ENCODE results near the gene C4orf50.

Gene C4orf50

GRCh38 chr4:5894266-5894665 is 124.0 kb downstream of the C4orf50 start:
- in situ Hi-C loops (cut with MboI; ENCODE audit: low sequenced_read_pairs): no loop called here

DNA sequence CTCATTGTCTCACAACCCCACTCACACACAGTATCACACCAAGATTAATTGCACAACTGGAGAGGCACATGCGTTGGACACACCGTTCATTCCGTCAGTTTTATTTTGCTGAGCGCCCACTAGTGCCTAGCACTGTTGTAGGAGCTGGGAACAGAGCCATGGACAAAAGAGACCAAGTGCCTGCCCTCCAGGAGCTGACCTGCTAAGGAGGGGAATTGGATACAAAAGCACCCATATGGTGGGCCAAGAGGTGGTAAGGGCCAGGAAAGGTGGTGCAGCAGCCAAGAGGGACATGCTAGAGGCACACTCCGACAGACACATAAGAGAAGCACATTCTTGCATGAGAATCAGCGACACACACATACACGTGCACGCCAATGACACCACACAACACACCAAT is 124.6 kb downstream of the C4orf50 start:
- in situ Hi-C loops (cut with MboI; ENCODE audit: low sequenced_read_pairs): no loop called here

DNA sequence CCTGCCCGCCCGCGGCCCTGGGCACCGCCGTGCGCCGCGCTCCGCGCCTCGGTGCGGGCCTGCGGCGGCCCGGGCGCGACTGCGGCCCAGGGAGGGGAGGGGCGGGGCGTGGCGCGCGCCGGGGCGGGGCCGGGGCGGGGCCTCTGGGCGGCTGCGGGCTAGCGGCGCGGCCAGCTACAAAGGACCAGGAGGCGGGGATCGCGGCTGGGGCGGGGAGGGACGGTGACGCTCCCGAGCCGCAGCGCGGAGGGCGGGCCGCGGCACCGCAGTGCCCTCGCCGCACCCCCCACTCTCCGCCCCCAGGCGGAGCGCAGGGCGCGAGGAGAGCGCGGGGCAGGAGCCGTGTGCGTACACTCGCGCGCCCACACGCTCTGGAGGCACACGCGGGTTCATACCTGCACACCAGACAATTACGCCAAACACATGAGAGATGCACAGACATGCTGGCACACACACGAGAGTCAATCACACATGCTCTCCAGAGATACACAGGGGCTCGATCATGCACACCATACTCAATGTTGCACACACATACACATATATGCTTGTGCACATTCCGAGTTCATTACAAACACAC is 125.1 kb downstream of the C4orf50 start, which contains the start of gene CRMP1:
CRMP1 (minus strand) TSS at position 83 of the 577 bp plus-strand sequence. CDS start 117 bp downstream, outside the sequence.
- in situ Hi-C loops (cut with MboI; ENCODE audit: low sequenced_read_pairs): no loop called here

- in situ Hi-C loops (cut with MboI; ENCODE audit: low sequenced_read_pairs): no loop called here
Observed at GRCh38 chr4:5892323-5893003, 125.8 kb downstream of the C4orf50 start.

DNA sequence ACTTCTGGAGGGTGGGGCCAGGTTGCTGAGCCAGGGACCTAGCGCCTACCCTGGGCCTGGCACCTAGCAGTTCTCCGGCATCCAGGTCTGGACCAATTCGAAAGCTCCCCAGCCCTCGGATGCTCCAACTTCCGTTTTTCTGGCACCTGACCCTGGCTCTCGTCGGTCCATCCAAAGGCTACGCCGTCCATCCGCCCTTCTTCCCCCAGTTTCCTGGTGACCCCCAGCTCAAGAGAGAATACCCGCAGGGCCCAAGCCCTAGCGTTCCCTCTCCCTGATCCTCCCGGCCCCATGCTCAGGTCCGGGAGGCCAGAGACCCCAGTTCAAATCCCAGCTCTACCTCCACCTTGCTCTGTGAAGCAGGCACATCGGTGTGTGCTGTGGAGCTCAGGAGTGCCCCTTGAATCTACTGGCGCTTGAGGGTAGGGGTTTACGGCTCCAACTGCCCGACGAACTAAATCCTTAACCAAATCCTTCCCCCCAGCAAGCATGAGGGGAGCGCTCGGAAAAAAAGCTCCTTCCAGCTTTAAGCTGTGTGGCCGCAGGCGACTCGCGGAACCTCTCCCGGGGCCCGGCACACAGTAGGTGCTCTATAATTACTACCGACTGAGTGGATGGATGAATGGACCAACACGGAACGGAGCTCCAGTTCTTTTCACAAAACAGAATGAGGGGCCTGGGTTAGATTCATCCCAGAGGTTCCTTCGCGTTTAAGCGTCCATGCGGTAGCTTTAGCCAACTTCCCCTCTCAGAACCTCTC is 126.5 kb downstream of the C4orf50 start:
- in situ Hi-C loops (cut with MboI; ENCODE audit: low sequenced_read_pairs): no loop called here

DNA sequence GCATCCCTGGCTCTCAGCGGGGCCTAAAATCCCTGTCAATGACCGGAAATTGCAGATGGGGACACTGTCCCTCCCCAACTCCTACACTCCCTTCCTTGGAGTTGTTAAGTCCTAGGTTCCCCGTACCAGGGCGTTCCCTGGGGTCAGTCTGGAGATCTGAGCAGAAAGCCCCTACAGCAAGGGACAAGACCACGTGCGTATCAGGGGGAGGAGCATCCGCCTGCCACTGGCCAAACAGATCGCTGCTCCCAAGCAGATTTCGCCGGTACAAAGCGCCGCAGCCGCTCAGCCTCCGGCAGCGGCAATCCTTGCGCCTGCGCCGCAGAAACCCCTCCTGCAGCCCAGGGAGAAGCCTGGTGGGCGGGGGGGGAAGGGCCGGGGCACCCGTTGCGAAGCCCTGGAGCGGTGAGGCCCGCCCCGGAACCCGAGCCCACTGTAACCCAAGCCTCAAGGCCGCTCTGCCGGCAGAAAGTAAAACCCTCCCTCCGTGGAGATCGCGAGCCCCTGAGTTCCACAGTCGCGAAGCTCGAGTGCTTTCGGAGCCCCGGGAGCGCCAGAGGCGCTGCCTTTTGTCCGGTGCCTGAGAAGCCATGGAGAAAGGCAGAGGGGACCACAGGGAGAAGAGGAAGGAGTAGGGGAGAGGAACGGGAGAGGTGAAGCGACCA is 128.0 kb downstream of the C4orf50 start:
- in situ Hi-C loops (cut with MboI; ENCODE audit: low sequenced_read_pairs): no loop called here

DNA sequence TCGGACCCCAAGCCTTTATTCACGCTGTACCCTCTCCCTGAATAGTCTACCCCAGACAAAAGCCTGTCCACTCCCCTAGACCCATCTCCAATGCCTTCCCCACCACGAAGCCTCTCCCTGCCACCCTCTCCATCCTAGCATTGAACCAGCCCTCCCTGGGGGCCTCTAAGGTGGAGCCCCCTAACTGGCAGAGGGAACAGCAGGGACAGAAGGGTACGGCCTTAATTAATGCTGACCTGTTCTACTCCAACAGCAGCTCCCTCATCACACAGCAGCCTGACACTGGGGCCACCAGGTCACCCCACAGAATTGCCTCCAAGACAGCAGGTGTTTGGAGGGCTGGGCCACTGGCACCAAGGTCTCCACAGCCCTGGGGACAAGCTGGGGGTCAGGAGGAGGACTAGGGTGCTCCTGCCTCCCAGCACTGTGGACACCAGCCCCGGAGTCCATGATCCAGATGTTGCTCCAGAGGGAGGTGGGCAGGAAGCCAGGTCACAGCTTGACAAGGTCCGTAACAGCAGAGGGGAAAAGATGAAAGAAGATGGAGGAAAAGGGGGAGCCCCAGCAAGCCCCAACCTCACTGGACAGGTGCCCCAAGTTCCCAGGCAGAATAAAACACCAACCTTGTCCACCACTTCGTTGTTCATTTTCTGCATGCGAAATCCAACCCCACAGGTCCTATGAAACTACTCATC is 129.1 kb downstream of the C4orf50 start:
- in situ Hi-C loops (cut with MboI; ENCODE audit: low sequenced_read_pairs): no loop called here

- in situ Hi-C loops (cut with MboI; ENCODE audit: low sequenced_read_pairs): no loop called here
Observed at GRCh38 chr4:5888222-5889001, 129.8 kb downstream of the C4orf50 start.

DNA sequence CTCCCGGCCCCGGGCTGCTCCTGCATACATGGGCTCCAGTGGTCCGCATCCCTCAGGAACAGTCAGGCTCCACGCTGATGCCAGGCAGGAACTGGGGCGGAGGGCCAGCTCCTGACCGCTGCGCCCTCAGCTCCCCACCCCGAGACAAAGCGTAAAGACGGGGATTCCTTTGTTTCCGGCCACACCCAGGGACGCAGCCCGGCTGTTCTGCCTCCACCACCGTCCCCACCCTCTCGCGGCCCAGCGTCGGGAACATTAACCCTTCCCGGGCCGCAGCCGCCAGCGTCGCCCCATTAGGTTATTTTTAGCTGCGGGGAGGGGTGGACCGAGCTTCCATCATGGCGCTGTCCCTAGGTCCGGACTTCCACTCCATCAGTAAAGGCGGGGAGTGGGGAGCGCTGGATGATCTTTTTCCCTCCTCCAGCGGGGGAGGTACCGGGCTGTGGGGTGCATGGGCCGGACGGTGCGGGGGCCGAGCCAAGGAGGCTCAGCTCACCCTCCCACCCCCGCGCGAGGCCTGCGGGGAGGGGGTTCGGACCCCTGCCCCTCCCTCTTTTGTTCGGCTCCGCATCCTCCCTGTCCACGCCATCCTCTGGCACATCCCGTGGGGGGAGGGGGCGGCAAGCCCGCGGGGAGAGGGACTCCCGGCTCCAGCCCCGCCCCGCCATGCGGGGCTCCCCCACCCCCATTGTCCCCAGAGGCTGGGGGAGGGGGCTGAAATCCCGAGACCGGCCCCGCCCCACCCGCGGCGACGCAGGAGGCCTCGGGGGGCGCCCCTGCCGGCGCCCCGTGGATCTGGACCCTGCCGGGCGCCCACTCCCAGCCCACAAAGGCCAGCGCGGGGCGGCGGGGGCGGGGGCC is 130.6 kb downstream of the C4orf50 start:
- in situ Hi-C loops (cut with MboI; ENCODE audit: low sequenced_read_pairs): no loop called here

DNA sequence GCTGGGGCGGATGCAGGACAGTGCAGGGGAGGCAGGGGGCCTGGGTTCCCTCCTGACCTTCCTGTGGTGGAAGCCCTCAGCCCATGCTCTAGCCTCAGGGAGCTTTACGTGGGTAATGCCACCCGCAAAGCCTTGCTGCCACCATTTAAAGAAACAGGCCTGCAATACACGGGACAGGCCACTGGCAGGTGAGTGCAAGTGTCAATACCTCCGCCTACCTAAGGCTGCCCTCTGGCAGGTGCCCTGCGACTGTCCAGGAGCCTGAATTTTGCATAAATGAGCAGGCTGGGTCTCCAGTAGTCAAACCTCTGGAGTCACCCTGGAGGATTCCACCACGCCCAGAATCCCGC is 131.2 kb downstream of the C4orf50 start:
- in situ Hi-C loops (cut with MboI; ENCODE audit: low sequenced_read_pairs): no loop called here

DNA sequence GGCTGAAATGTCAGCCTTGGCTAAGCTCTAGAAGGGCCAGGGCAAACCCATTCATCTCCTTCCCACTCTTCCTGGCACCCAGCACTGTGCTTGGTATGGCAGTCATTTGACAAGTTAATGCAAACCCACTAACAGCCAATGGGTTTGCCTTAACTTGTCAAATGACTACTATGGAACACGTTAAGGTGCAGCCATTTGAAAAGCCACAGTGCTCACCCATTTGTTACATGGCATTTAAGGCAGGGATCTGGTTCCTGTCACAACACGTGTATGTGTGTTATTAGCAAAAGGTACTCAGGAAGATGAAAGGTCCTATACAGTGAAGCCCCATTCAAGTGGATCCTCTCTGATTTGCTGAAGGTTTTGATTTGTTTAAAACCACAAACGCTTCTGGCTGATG is 132.5 kb downstream of the C4orf50 start:
- in situ Hi-C loops (cut with MboI; ENCODE audit: low sequenced_read_pairs): no loop called here

DNA sequence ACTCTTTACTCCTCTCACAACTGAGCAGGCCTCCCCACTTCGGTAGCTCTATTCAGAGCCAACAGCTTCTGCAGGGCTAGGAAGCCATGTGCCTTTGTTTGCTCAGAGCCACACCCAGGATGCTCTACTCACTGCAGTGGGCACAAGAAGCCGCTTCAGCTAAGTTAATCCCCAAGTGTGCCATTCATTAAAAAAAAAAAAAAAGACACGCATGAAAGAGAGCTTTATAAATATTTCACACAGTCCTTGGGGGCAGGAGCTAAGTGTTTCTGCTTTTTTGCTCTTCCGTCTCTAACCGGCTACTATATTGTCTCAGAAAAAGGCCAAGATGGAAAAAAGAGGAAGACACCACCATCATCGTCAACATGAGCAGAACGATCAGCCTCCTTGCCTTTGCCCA is 133.4 kb downstream of the C4orf50 start:
- in situ Hi-C loops (cut with MboI; ENCODE audit: low sequenced_read_pairs): no loop called here

DNA sequence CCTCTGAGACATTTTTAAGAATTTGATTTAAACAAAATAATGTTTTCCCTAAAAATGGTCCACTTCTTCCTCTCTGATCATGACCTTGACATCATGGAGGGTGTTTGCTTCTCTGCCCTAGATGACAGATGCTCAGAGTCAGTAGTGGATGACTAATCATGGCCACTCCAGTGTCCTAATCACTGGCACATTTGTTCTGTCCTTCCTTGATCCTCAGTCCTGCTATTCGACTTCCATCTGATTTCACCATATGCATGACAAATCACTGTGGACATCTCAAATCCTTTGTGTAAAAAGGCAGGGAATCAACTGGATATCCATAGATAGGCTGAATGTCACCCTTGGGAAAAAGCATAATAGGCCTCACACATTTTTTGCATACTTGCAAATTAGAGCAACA is 134.3 kb downstream of the C4orf50 start:
- in situ Hi-C loops (cut with MboI; ENCODE audit: low sequenced_read_pairs): no loop called here

GRCh38 chr4:5882947-5883346 is 135.3 kb downstream of the C4orf50 start:
- in situ Hi-C loops (cut with MboI; ENCODE audit: low sequenced_read_pairs): no loop called here

DNA sequence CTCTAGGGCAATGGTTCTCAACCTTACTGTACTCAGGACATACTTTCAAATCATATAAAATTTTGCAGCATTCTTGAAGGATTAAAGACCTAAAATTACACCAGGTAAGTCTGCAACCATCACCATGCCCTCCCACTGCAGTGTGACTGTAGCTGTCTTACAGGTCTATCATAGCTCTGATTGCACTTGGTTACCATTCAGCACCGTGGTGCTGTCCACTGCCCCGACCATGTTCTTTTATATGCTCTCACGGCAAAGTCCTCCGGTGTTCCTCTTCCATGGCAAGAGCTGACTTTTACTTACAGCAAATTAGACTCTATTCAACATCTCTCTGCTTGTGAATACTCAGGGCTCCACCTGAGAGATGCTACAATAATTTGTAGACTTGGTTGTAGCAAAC is 136.9 kb downstream of the C4orf50 start:
- in situ Hi-C loops (cut with MboI; ENCODE audit: low sequenced_read_pairs): no loop called here

- in situ Hi-C loops (cut with MboI; ENCODE audit: low sequenced_read_pairs): no loop called here
Observed at GRCh38 chr4:5878359-5878758, 139.9 kb downstream of the C4orf50 start.

GRCh38 chr4:5877392-5877791 is 140.8 kb downstream of the C4orf50 start:
- in situ Hi-C loops (cut with MboI; ENCODE audit: low sequenced_read_pairs): no loop called here

DNA sequence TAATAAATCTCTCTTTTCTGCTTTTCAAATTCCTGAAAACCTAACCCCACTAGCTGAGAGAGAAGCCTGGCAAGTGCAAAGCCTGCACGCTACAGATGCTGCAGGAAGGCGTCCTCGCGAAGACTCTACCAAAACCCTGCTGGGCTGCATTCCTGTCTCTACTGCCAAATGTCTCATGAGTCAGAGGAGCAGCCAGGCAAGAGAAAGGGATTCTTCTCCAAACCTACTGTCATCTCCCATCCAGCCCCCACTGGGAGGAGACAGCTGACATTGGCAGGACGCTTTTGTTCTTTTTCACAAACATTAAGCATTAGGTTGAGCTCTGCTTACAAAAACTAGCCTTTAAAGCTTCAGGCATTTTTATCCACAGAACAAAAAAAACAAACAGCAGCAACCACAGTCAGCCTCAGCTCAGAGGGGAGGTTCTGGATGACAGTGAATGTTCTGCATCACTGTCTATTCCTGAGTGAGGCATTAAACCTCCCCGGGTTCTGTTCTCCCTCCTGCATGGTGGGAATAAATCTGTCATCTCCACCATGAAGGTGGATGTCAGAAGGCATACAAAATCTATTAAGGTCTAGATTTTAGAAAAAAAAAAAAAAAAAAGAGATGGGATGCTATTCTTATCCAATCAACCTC is 143.3 kb downstream of the C4orf50 start:
- in situ Hi-C loops (cut with MboI; ENCODE audit: low sequenced_read_pairs): no loop called here

GRCh38 chr4:5870701-5871100 is 147.5 kb downstream of the C4orf50 start:
- in situ Hi-C loops (cut with MboI; ENCODE audit: low sequenced_read_pairs): no loop called here

All from HL-60/S4 (cell line).